Effector memory CD4-positive, alpha-beta T cell (primary cell): ENCODE measurements around the gene RELB.
A peak's percentile ranks its signal among the peaks of the same experiment; 100 is the strongest.

Experiments used
- DNase-seq, 3 donors: peaks; one replicate each; pipeline ENCODE4 v3.0.0-alpha.2; 2020
- H3K27ac ChIP-seq: 2 replicates; pipeline ENCODE4 v1.7.0; 2013; ENCODE audit warnings: mild to moderate bottlenecking, low read length, moderate library complexity; ENCODE audit not compliant: insufficient read depth, poor library complexity, severe bottlenecking
- H3K27me3 ChIP-seq: replicated peaks from 2 replicates; pipeline ENCODE4 v1.7.0; 2013; ENCODE audit warnings: mild to moderate bottlenecking, low read length; ENCODE audit not compliant: insufficient read depth, control insufficient read depth, poor library complexity, severe bottlenecking
- H3K36me3 ChIP-seq: 2 replicates; pipeline ENCODE4 v1.7.0; 2013; ENCODE audit warnings: mild to moderate bottlenecking, low read length, moderate library complexity; ENCODE audit not compliant: control insufficient read depth, insufficient read depth
- H3K4me1 ChIP-seq: 2 replicates; pipeline ENCODE4 v1.7.0; 2013; ENCODE audit warnings: low read length, mild to moderate bottlenecking; ENCODE audit not compliant: control insufficient read depth, insufficient read depth, poor library complexity, severe bottlenecking
- H3K4me3 ChIP-seq: 2 replicates; pipeline ENCODE4 v1.7.0; 2013; ENCODE audit warnings: low read length, low read depth, mild to moderate bottlenecking; ENCODE audit not compliant: insufficient read depth, poor library complexity, severe bottlenecking
- H3K9me3 ChIP-seq: 2 replicates; pipeline ENCODE4 v1.7.0; 2013; ENCODE audit warnings: mild to moderate bottlenecking, low read length, moderate library complexity; ENCODE audit not compliant: control insufficient read depth

Gene RELB

GRCh38 chr19:45078390-45079062 is 77.3 kb downstream of the RELB start:
- Histone ChIP-seq H3K27me3 (no peaks in the 10 kb centered on the region), H3K36me3 (peaks cover 6% of the 10 kb centered on the region), H3K4me3 (peak overlapping the region; percentile 82), H3K4me1 (peaks cover 36% of the 10 kb centered on the region), H3K27ac (peak overlapping the region; percentile 69), H3K9me3 (no peaks in the 10 kb centered on the region)
- DNase-seq = no peak

GRCh38 chr19:45079063-45079910 is 78.0 kb downstream of the RELB start, which contains the start of gene GEMIN7:
TSS of gene GEMIN7 (plus strand) at chr19:45079260. CDS start at chr19:45090115, 10,855 bp downstream.
- H3K36me3 ChIP-seq = peaks cover 6% of the 10 kb centered on the region
- H3K27me3 ChIP-seq = no peaks in the 10 kb centered on the region
- peak; percentile 59 to 62 (median 61) for DNase-seq
- H3K4me1 ChIP-seq = peaks cover 36% of the 10 kb centered on the region
- H3K27ac ChIP-seq = peak within 1 kb of the TSS; percentile 69
- H3K4me3 ChIP-seq = peak within 1 kb of the TSS; percentile 82
- H3K9me3 ChIP-seq = no peaks in the 10 kb centered on the region

GRCh38 chr19:45079911-45080370 is 78.7 kb downstream of the RELB start:
- Histone ChIP-seq H3K36me3 (peaks cover 6% of the 10 kb centered on the region), H3K4me1 (peaks cover 36% of the 10 kb centered on the region), H3K27ac (no peak overlapping the region), H3K27me3 (no peaks in the 10 kb centered on the region), H3K4me3 (peak overlapping the region; percentile 82), H3K9me3 (no peaks in the 10 kb centered on the region)
- no peak for DNase-seq

- no peaks in the 10 kb centered on the region for H3K27me3 ChIP-seq
- DNase-seq = no peak
- H3K27ac ChIP-seq = no peak overlapping the region
- H3K9me3 ChIP-seq = no peaks in the 10 kb centered on the region
- H3K36me3 ChIP-seq = peaks cover 6% of the 10 kb centered on the region
- H3K4me1 ChIP-seq = peaks cover 23% of the 10 kb centered on the region
- H3K4me3 ChIP-seq = no peak overlapping the region
Observed at GRCh38 chr19:45082170-45082569, 80.9 kb downstream of the RELB start.

GRCh38 chr19:45086480-45086879 is 85.2 kb downstream of the RELB start:
- Histone ChIP-seq H3K27ac (no peak overlapping the region), H3K9me3 (no peaks in the 10 kb centered on the region), H3K4me3 (no peak overlapping the region), H3K36me3 (peaks cover 14% of the 10 kb centered on the region), H3K4me1 (no peaks in the 10 kb centered on the region), H3K27me3 (no peaks in the 10 kb centered on the region)
- no peak for DNase-seq

GRCh38 chr19:45087531-45087930 is 86.3 kb downstream of the RELB start:
- H3K27me3 ChIP-seq = no peaks in the 10 kb centered on the region
- peaks cover 7% of the 10 kb centered on the region for H3K36me3 ChIP-seq
- H3K9me3 ChIP-seq = no peaks in the 10 kb centered on the region
- no peaks in the 10 kb centered on the region for H3K4me1 ChIP-seq
- DNase-seq = peak; percentile 52 to 72 (median 70)
- no peak overlapping the region for H3K27ac ChIP-seq
- H3K4me3 ChIP-seq = no peak overlapping the region
